ENCODE data around the gene ENOX1.

Gene ENOX1

GRCh38 chr13:43195551-43195950 is 591.2 kb downstream of the ENOX1 start:
- no peaks in the 10 kb centered on the region for H3K79me2 ChIP-seq (ENCODE audit: insufficient read depth, low read length)
- no peak overlapping the region for H3K4me3 ChIP-seq (ENCODE audit: low read depth, low read length, poor library complexity, severe bottlenecking)
- no peaks in the 10 kb centered on the region for H3K27me3 ChIP-seq (ENCODE audit: insufficient read depth, low read length)
- H3K36me3 ChIP-seq (ENCODE audit: insufficient read depth, low read length) = no peaks in the 10 kb centered on the region
- H4K20me1 ChIP-seq (ENCODE audit: insufficient read depth, low read length) = no peaks in the 10 kb centered on the region
- H3K4me1 ChIP-seq (ENCODE audit: insufficient read depth, low read length, severe bottlenecking) = no peaks in the 10 kb centered on the region
- no peak overlapping the region for H3K4me2 ChIP-seq (ENCODE audit: low read length)
- H3K27ac ChIP-seq (ENCODE audit: low read depth, low read length, poor library complexity, severe bottlenecking) = no peak overlapping the region
- no peaks in the 10 kb centered on the region for H3F3A ChIP-seq (ENCODE audit: insufficient read depth, low read length)
- H3K9me3 ChIP-seq (ENCODE audit: low read length) = no peaks in the 10 kb centered on the region
- no peak overlapping the region for H3K9ac ChIP-seq (ENCODE audit: low read length)
- no peak overlapping the region for H2AFZ ChIP-seq (ENCODE audit: low read length)
- H3K9me2 ChIP-seq (ENCODE audit: low read depth, low read length) = no peaks in the 10 kb centered on the region
- peak; percentile 52 for TF ChIP-seq CTCF (IDR thresholded peaks at IDR 0.05; ENCODE audit: low read length)
- TF ChIP-seq EZH2 (IDR thresholded peaks at IDR 0.05; ENCODE audit: borderline replicate concordance, low read length) = no peak

GRCh38 chr13:43195112-43195511 is 591.7 kb downstream of the ENOX1 start:
- H3K4me2 ChIP-seq (ENCODE audit: low read length) = no peak overlapping the region
- H3K9me2 ChIP-seq (ENCODE audit: low read depth, low read length) = no peaks in the 10 kb centered on the region
- TF ChIP-seq EZH2 (IDR thresholded peaks at IDR 0.05; ENCODE audit: borderline replicate concordance, low read length) (no peak), CTCF (IDR thresholded peaks at IDR 0.05; ENCODE audit: low read length) (no peak)
- H3K79me2 ChIP-seq (ENCODE audit: insufficient read depth, low read length) = no peaks in the 10 kb centered on the region
- no peaks in the 10 kb centered on the region for H3K4me1 ChIP-seq (ENCODE audit: insufficient read depth, low read length, severe bottlenecking)
- H3K36me3 ChIP-seq (ENCODE audit: insufficient read depth, low read length) = no peaks in the 10 kb centered on the region
- H3K9me3 ChIP-seq (ENCODE audit: low read length) = no peaks in the 10 kb centered on the region
- no peak overlapping the region for H3K4me3 ChIP-seq (ENCODE audit: low read depth, low read length, poor library complexity, severe bottlenecking)
- no peaks in the 10 kb centered on the region for H3F3A ChIP-seq (ENCODE audit: insufficient read depth, low read length)
- H4K20me1 ChIP-seq (ENCODE audit: insufficient read depth, low read length) = no peaks in the 10 kb centered on the region
- H3K27me3 ChIP-seq (ENCODE audit: insufficient read depth, low read length) = no peaks in the 10 kb centered on the region
- H2AFZ ChIP-seq (ENCODE audit: low read length) = no peak overlapping the region
- H3K9ac ChIP-seq (ENCODE audit: low read length) = no peak overlapping the region
- H3K27ac ChIP-seq (ENCODE audit: low read depth, low read length, poor library complexity, severe bottlenecking) = no peak overlapping the region

GRCh38 chr13:43193789-43194420 is 592.9 kb downstream of the ENOX1 start:
- Histone ChIP-seq H3K27me3 (ENCODE audit: insufficient read depth, low read length) (no peaks in the 10 kb centered on the region), H3F3A (ENCODE audit: insufficient read depth, low read length) (no peaks in the 10 kb centered on the region), H4K20me1 (ENCODE audit: insufficient read depth, low read length) (no peaks in the 10 kb centered on the region), H3K4me3 (ENCODE audit: low read depth, low read length, poor library complexity, severe bottlenecking) (no peak overlapping the region), H3K4me2 (ENCODE audit: low read length) (no peak overlapping the region), H2AFZ (ENCODE audit: low read length) (no peak overlapping the region), H3K27ac (ENCODE audit: low read depth, low read length, poor library complexity, severe bottlenecking) (no peak overlapping the region), H3K9ac (ENCODE audit: low read length) (no peak overlapping the region), H3K4me1 (ENCODE audit: insufficient read depth, low read length, severe bottlenecking) (no peaks in the 10 kb centered on the region), H3K36me3 (ENCODE audit: insufficient read depth, low read length) (no peaks in the 10 kb centered on the region), H3K79me2 (ENCODE audit: insufficient read depth, low read length) (no peaks in the 10 kb centered on the region), H3K9me3 (ENCODE audit: low read length) (no peaks in the 10 kb centered on the region), H3K9me2 (ENCODE audit: low read depth, low read length) (no peaks in the 10 kb centered on the region)
- no peak for TF ChIP-seq CTCF (IDR thresholded peaks at IDR 0.05; ENCODE audit: low read length)
- no peak for TF ChIP-seq EZH2 (IDR thresholded peaks at IDR 0.05; ENCODE audit: borderline replicate concordance, low read length)

Measured in OCI-LY1 (cell line).